K562 (cell line): ENCODE data around the gene CUL9. TPM values are rescaled to one million over a fixed set of nuclear protein-coding genes. Genes with fewer than 3 reads are reported as not detected.

ENCODE experiments used
- DIDO1 ChIP-seq: fragments of 450-650 bp; IDR thresholded peaks from 2 replicates; pipeline ENCODE4 v1.6.1; 2016; ENCODE audit warnings: low read depth, missing biosample characterization, missing genetic modification characterization
- HDAC2 ChIP-seq: fragments of 450-650 bp; IDR thresholded peaks from 2 replicates; pipeline ENCODE4 v1.6.1; 2016; ENCODE audit warnings: mild to moderate bottlenecking
- HDAC6 ChIP-seq: IDR thresholded peaks from 2 replicates; pipeline ENCODE4 v1.6.1; 2012; ENCODE audit warnings: low read depth, mild to moderate bottlenecking, control low read depth, inconsistent platforms, low read length, moderate library complexity
- NFIC ChIP-seq: fragments of 450-650 bp; IDR thresholded peaks from 2 replicates; pipeline ENCODE4 v1.6.1; 2017; ENCODE audit warnings: mild to moderate bottlenecking, inconsistent platforms
- OTX1 ChIP-seq: fragments of 450-650 bp; formaldehyde crosslinking; IDR thresholded peaks from 2 replicates; pipeline ENCODE4 v1.4.0; 2022; ENCODE audit warnings: mild to moderate bottlenecking
- RAD21 ChIP-seq, 2 experiments: fragments of 250-450 bp in 1 of 2; fragments of 450-650 bp in 1 of 2; sonication (Bioruptor Pico) in 1 of 2; formaldehyde crosslinking in 1 of 2; IDR thresholded peaks in 1 of 2; conservative IDR thresholded peaks in 1 of 2; 2 replicates each; pipeline versions ENCODE4 v1.4.0 to v1.8.0; 2020 to 2022; ENCODE audit warnings: mild to moderate bottlenecking in 2 of 2, moderate library complexity in 1 of 2
- THRAP3 ChIP-seq: fragments of 450-650 bp; IDR thresholded peaks from 2 replicates; pipeline ENCODE4 v1.6.1; 2016; ENCODE audit warnings: mild to moderate bottlenecking, inconsistent platforms, borderline replicate concordance
- ZFP30 ChIP-seq: fragments of 250-450 bp; sonication (Bioruptor Pico); IDR thresholded peaks from 2 replicates; pipeline ENCODE4 v1.8.0; 2022; ENCODE audit warnings: moderate library complexity, mild to moderate bottlenecking, inconsistent platforms, borderline replicate concordance
- ZFP36 ChIP-seq: fragments of 150-350 bp; IDR thresholded peaks from 2 replicates; pipeline ENCODE4 v1.6.1; 2018; ENCODE audit warnings: low read length, low read depth; ENCODE audit not compliant: partially characterized antibody
- ZKSCAN3 ChIP-seq: fragments of 250-450 bp; sonication (Bioruptor Pico); IDR thresholded peaks from 2 replicates; pipeline ENCODE4 v1.4.0; 2020
- polyA plus RNA-seq, 8 experiments: library from polyadenylated mRNA; depleted of rRNA in 4 of 8; stranded (reverse) in 5 of 8; unstranded in 3 of 8; fragments of >200 nt; fragmentation: Nextera tagmentation in 2 of 8; fragmentation: Illumina TruSeq in 1 of 8; extraction: Ambion mirVana in 2 of 8; extraction: Trizol in 1 of 8; gene quantifications; 2 replicates each; pipeline versions ENCODE4 v1.2.1 to v1.2.3, GENCODE V29; 2011 to 2014; ENCODE audit warnings: inconsistent platforms in 1 of 8, missing spikeins in 1 of 8
- total RNA-seq, 7 experiments: library from RNA; depleted of rRNA in 6 of 7; stranded (reverse); fragments of >200 nt in 6 of 7; fragmentation: Illumina TruSeq in 2 of 7; extraction: Trizol in 2 of 7; gene quantifications; 2 replicates each; pipeline versions ENCODE4 v1.2.1 to v1.2.3, GENCODE V29; 2011 to 2021; ENCODE audit warnings: low replicate concordance in 1 of 7
- TF ChIP-seq, protein P1 (sequence below), 3 experiments: IDR thresholded peaks in 2 of 3; conservative IDR thresholded peaks in 1 of 3; 2 replicates each; pipeline ENCODE4 v1.5.1; 2011 to 2012; ENCODE audit warnings: low read length in 3 of 3, mild to moderate bottlenecking in 3 of 3, control low read depth in 2 of 3, improper control_type of control experiment in 1 of 3, inconsistent platforms in 1 of 3, low read depth in 1 of 3, mixed read lengths in 1 of 3, moderate library complexity in 1 of 3; ENCODE audit not compliant: insufficient read depth in 2 of 3
- TF ChIP-seq, protein P2 (sequence below): fragments of 450-650 bp; formaldehyde crosslinking; IDR thresholded peaks from 2 replicates; pipeline ENCODE4 v1.4.0; 2022; ENCODE audit warnings: missing genetic modification characterization
- TF ChIP-seq, protein P3 (sequence below): sonication (generic); formaldehyde crosslinking; IDR thresholded peaks from 2 replicates; pipeline ENCODE4 v1.5.0; 2020; ENCODE audit warnings: missing genetic modification reagents
- TF ChIP-seq, protein P4 (sequence below): fragments of 450-650 bp; formaldehyde crosslinking; IDR thresholded peaks from 2 replicates; pipeline ENCODE4 v1.4.0; 2020; ENCODE audit warnings: mild to moderate bottlenecking, moderate library complexity
- TF ChIP-seq, protein P5 (sequence below): fragments of 250-450 bp; sonication (Bioruptor Pico); IDR thresholded peaks from 2 replicates; pipeline ENCODE4 v1.8.0; 2021; ENCODE audit warnings: moderate library complexity, mild to moderate bottlenecking, inconsistent platforms

CUL9 gene
- total and polyA plus RNA-seq, 9 of the 15 experiments (the other 6 are each of a cell fraction or from before 2014, with no cell fraction given): 0.50 to 20.7 (median 6.6) TPM

DNA sequence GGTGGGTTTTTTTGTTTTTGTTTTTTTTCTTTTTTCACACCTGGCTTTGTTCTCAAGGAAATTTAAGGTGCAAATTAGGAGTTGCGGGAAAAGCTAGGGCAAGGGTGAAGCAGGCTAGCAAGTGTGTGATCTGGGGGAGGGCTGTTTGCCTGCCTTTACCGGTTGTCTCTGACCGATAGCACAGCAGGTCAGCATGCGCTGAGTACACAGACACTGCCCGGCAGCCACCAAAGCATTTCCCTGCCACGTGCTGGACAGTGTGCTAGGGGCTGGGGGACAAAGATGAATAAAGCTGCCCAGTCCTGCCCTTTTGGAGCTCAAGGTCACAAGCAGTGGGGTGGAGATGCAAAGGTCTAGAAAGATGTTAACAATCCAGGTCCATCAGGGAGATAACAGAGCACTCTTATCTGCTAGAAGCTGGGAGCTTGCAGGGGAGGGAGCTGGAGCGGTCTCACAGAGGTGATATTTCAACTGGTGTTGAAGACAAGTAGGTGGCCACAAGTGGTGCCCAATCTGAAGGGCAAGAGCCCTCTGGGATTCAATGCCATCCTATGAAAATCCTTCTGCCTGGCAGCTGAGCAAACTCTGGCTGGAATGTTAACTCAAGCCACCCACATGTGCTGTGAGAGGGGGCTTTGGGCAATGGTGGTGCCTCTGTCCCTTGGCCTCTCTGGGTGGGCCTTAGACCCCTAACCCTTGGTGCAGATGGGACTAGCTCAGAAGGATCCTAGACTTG lies 85.8 kb downstream of the CUL9 start (continued):
- TF ChIP-seq, protein P1, sequence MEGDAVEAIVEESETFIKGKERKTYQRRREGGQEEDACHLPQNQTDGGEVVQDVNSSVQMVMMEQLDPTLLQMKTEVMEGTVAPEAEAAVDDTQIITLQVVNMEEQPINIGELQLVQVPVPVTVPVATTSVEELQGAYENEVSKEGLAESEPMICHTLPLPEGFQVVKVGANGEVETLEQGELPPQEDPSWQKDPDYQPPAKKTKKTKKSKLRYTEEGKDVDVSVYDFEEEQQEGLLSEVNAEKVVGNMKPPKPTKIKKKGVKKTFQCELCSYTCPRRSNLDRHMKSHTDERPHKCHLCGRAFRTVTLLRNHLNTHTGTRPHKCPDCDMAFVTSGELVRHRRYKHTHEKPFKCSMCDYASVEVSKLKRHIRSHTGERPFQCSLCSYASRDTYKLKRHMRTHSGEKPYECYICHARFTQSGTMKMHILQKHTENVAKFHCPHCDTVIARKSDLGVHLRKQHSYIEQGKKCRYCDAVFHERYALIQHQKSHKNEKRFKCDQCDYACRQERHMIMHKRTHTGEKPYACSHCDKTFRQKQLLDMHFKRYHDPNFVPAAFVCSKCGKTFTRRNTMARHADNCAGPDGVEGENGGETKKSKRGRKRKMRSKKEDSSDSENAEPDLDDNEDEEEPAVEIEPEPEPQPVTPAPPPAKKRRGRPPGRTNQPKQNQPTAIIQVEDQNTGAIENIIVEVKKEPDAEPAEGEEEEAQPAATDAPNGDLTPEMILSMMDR (IDR thresholded peaks at IDR 0.05 in 2 of 3, conservative IDR thresholded peaks at IDR 0.05 in 1 of 3; ENCODE audit: insufficient read depth in 2 of 3, low read depth in 1 of 3, low read length in 3 of 3): no peak
- TF ChIP-seq, protein P2, sequence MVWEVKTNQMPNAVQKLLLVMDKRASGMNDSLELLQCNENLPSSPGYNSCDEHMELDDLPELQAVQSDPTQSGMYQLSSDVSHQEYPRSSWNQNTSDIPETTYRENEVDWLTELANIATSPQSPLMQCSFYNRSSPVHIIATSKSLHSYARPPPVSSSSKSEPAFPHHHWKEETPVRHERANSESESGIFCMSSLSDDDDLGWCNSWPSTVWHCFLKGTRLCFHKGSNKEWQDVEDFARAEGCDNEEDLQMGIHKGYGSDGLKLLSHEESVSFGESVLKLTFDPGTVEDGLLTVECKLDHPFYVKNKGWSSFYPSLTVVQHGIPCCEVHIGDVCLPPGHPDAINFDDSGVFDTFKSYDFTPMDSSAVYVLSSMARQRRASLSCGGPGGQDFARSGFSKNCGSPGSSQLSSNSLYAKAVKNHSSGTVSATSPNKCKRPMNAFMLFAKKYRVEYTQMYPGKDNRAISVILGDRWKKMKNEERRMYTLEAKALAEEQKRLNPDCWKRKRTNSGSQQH (CRISPR knock-in tag): no peak
- TF ChIP-seq HDAC6: no peak
- no peak for TF ChIP-seq OTX1 (CRISPR knock-in tag)
- no peak for TF ChIP-seq THRAP3
- no peak for TF ChIP-seq ZFP30 (CRISPR knock-in tag)
- TF ChIP-seq, protein P3, sequence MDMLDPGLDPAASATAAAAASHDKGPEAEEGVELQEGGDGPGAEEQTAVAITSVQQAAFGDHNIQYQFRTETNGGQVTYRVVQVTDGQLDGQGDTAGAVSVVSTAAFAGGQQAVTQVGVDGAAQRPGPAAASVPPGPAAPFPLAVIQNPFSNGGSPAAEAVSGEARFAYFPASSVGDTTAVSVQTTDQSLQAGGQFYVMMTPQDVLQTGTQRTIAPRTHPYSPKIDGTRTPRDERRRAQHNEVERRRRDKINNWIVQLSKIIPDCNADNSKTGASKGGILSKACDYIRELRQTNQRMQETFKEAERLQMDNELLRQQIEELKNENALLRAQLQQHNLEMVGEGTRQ (CRISPR knock-in tag): peak; percentile 40; the same call in 1 of the 2 replicates
- TF ChIP-seq NFIC: peak; percentile 40; the same call in 1 of the 2 replicates
- TF ChIP-seq, protein P4, sequence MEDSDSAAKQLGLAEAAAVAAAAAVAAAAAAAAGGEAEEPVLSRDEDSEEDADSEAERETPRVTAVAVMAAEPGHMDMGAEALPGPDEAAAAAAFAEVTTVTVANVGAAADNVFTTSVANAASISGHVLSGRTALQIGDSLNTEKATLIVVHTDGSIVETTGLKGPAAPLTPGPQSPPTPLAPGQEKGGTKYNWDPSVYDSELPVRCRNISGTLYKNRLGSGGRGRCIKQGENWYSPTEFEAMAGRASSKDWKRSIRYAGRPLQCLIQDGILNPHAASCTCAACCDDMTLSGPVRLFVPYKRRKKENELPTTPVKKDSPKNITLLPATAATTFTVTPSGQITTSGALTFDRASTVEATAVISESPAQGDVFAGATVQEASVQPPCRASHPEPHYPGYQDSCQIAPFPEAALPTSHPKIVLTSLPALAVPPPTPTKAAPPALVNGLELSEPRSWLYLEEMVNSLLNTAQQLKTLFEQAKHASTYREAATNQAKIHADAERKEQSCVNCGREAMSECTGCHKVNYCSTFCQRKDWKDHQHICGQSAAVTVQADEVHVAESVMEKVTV (CRISPR knock-in tag): 0 out of 2 replicates have a peak, but pooled peaks have one; percentile 4
- no peak; a peak in 1 of 4 replicates for TF ChIP-seq RAD21 (CRISPR knock-in tag; conservative IDR thresholded peaks at IDR 0.05 in 1 of 2, IDR thresholded peaks at IDR 0.05 in 1 of 2)
- TF ChIP-seq ZFP36: no peak
- TF ChIP-seq, protein P5, sequence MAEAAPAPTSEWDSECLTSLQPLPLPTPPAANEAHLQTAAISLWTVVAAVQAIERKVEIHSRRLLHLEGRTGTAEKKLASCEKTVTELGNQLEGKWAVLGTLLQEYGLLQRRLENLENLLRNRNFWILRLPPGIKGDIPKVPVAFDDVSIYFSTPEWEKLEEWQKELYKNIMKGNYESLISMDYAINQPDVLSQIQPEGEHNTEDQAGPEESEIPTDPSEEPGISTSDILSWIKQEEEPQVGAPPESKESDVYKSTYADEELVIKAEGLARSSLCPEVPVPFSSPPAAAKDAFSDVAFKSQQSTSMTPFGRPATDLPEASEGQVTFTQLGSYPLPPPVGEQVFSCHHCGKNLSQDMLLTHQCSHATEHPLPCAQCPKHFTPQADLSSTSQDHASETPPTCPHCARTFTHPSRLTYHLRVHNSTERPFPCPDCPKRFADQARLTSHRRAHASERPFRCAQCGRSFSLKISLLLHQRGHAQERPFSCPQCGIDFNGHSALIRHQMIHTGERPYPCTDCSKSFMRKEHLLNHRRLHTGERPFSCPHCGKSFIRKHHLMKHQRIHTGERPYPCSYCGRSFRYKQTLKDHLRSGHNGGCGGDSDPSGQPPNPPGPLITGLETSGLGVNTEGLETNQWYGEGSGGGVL (CRISPR knock-in tag): no peak
- no peak for TF ChIP-seq ZKSCAN3 (CRISPR knock-in tag)
- no peak for TF ChIP-seq DIDO1
- peak; percentile 64 for TF ChIP-seq HDAC2
